GM19043 (cell line): Measurements from ENCODE around the gene SGMS1.
"Not testable (repeated sequence)": the region's sequence is repeated elsewhere in the genome, so short reads cannot be mapped to it uniquely, and the experiment has no call there.

Experiments
- ATAC-seq: cut with Tn5 transposase; IDR thresholded peaks from one replicate; pipeline ENCODE4 v1.9.1; 2021; ENCODE audit warnings: low read depth; ENCODE audit not compliant: unreplicated experiment

Gene SGMS1

DNA sequence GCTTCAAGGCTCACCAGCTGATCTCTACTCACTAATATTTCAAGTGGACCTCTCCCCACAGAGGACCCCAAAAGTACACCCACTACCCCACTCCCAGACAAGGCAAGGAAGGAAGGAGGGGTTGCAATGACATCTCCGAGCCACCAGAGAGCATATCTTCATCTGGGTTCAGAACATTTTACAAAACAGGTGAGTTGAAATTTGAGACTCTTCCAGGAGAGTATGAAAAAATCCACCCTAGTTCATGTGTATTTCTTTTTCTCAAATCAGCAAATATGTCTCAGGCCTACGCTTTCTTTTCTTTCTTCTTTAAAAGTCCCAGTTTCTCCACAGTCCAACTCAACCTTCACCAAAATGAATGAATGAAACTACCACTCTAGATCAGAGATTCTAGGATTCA is 61.9 kb downstream of the SGMS1 start:
- no peak for ATAC-seq

DNA sequence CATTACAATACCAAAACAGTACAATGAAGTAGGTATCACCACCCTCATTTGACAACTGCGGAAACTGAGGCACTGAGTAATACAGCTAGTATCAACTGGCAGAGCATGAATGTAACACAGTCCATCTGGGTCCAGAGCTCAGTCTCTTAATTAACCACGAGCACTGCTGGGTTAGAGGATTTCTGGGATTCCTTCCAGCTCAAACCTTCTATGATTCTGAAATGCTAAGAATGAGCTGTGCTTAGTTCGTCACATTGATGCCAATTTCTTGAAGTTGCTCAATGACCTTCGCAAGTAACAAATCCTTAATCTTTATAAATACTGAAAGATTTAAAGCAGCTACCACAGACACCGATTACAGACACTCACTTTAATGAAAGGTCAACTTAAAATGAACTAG is 62.5 kb downstream of the SGMS1 start:
- no peak for ATAC-seq

GRCh38 chr10:50560370-50560769 is 63.4 kb downstream of the SGMS1 start:
- ATAC-seq, result no peak

GRCh38 chr10:50558371-50558770 is 65.4 kb downstream of the SGMS1 start:
- no peak for ATAC-seq

DNA sequence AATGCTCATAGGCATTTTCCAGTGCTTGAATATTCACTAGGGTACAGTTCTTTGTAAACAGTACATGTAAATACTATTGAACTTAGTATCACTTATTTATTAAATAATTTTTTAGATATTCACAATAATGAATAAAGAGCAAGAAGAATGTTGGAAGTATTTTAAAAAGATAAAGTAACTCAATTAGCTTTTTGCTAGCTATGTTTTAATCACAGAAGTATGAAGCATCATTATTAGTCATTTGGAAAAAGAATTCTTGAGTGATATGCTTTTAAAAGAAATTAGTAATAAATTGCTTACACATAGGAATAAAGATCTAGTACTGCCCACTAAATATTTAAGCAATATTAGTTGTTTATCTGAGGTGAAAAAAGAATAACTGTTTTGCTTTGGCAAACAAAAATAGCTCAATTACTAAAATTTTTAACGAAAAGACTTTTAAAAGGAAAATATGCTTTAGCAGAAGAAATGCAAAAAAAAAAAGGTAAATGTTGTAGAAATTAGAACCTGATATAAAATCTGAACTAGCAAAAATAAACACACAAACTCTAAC is 66.5 kb downstream of the SGMS1 start:
- ATAC-seq, result no peak

DNA sequence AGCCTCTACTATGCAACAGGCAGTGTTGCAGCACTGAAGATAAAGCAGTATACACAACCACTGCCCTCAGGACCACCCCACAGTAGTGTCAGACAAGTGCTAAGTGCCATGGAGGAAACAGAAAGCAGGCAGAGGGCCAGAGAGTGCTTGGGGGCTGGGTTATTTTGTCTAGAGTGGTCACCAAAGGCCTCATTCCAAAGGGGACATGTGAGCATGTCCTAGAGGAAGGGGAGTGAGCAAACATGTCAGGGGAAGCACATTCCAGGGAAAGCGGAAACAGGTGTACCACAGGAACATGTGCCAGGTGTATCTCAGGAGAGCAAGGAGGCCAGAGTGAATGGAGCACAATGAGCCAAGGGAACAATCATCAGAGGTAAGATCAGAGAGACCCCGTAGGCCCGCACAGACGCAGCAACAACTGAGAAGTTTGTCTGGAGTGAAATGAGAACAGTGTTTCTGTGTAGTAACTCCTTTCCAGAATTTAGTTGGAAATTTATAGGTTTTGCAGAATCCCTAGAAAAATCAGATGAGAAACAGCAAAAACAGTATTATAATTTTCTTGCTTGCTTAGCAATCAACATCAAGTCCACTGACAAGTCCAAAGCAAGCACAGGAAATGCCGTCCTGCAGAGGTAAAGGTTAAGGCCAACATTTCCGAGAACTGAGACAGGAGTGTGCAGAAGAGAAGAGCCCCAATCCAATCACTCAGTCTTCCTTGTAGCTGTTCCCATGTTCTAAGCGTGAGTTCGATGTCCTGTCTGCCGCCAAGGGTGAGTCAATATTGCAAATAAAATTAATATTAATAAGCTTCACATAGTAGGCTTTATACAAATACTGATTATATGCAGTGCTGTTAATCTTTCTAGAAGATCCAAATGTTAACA is 67.3 kb downstream of the SGMS1 start:
- ATAC-seq, result no peak

DNA sequence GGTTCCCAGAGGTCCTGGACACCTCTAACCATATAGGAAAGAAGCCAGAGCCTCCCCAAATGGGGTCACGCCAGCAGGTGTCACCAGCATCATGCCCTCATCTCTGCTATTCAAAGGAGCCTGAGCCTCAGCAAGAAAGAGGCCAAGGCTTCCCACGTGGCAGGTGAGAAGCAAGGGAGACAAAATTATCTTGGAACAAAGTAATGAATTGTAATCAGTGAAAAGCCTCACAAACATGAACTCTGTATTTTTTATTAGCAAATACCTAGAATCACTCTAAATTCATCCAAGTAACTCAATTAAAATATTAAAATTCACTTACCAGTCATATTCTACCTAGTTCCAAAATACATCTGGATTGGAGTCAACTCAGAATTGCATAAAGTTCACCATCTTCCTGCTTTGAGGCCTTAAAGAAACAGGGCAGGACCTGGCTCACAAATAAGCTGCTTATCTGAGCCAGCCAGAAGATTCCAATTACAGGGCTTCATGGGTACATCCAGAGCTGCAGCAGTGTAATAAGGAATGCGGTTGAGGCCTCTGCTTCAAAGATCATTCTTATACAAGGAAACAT is 68.7 kb downstream of the SGMS1 start:
- ATAC-seq, result no peak

DNA sequence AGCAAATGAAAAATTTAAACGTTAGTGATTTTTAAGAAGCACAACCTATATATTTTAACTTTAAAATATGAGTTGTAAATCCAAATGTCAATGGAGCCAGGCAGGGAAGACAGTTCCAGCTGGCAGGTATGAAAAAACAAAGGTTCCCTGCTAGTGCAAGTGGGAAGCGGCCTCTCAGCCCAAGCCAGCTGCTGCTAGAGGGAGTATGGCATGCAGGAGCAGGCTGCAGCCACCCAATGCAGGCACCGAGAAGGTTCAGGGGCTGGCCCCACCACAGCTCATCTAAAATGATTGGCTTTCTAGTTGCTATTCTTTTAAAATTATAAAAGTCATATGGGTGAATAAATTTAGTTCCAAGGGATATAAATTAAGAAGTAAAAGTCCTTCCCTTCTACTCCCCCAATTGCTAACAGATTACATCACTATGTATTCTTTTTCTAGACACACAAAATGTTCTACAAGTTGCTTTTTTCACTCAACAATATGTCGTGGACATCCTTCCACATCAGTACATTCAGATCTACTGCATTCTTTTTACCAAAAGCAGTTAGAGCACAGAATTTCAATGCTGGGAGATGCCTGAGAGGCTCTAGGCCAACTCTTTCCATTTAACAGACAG is 69.3 kb downstream of the SGMS1 start:
- no peak for ATAC-seq

- ATAC-seq, result no peak
Observed at GRCh38 chr10:50552771-50553535, 70.8 kb downstream of the SGMS1 start.

DNA sequence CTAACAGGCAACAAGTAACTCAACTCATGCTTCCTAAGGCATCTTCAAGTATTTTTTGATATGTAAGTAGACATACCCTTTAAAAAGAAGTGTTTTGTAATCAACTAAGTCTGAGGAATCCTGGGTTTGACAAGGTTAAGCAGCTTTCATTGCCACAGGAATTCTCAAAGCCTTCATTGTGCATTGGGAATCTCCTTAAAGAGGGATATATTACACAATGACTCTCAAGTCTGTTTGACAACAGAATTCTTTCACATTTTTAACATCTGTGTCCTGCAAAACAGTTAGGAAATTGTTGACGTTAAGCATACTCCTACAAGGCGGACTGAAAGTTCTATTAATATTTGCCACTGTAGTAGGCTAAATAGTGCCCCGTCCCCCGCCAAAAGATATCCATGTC is 71.4 kb downstream of the SGMS1 start:
- ATAC-seq, result no peak

DNA sequence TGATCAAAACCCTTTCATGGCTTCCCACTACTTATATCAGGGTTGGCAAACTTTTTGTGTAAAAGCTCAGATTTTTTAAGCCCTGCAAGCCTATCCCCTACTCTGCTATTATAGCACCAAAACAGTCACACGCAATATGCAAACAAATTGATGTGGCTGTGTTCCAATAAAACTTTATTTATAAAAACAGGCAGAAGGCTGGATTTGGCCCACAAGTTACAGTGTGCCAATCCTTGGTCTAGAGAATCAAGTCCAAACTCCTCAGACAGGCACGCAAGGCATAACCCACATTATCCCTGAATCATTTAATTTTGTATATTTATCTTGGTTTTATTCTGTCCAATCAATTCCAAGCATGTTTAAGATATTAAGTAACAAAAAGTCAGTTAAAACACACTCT is 71.9 kb downstream of the SGMS1 start:
- no peak for ATAC-seq

GRCh38 chr10:50550291-50550839 is 73.4 kb downstream of the SGMS1 start:
- no peak for ATAC-seq

- ATAC-seq, result not testable (repeated sequence)
Observed at GRCh38 chr10:50549186-50549585, 74.6 kb downstream of the SGMS1 start.

GRCh38 chr10:50548481-50548880 is 75.3 kb downstream of the SGMS1 start:
- not testable (repeated sequence) for ATAC-seq

- not testable (repeated sequence) for ATAC-seq
Observed at GRCh38 chr10:50546287-50546686, 77.5 kb downstream of the SGMS1 start.

DNA sequence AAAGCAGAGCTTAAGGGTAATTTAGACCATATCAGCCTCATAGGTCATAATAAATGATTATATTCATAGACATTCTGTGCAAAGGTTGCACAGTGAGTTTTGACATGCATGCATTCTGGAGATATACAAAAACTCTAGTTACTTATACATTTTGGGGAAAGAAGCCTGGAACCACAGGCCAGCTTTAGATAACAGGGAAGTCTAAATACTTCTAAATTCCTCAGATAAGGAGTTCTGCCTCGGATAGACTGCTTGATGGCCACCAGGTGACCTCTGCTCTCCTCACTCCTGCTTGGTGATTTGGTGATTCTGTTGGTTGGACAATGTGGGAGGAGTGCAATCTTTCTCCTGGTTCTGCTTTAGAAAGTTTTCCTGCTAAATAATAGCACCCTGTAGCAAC is 77.9 kb downstream of the SGMS1 start:
- ATAC-seq, result no peak

DNA sequence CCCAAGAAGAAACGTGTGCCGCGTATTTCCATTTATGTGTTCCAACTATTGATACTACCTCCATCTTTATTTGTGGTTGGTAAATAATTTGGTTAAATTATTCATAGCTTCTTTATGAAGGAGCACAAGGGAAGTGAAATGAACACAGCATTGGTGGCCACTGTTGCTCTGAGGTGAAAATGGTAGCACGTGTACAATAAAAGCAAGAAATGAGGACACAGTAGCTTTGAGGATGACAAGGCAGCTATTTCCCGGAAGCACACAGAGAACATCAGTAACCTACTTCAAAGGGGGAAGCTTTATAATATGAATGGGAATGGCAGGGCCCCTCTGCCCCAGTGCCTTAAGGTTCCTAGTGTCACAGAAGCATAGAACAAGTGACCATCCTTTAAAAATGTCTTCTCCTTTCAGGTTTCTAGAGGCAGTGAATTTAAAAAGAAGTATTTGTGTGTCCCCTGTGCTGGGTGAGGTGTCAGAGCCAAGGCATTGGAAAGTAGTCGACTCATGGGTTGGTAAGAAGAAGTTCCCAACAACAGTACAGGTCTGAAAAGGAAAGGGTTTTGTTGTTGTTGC is 78.8 kb downstream of the SGMS1 start:
- no peak for ATAC-seq

- ATAC-seq, result no peak
Observed at GRCh38 chr10:50544095-50544856, 79.5 kb downstream of the SGMS1 start.

- ATAC-seq, result no peak
Observed at GRCh38 chr10:50542871-50543270, 80.9 kb downstream of the SGMS1 start.
